ENCODE results near the gene KRT36. TPM values are rescaled to one million over a fixed set of nuclear protein-coding genes. Genes with fewer than 3 reads are reported as not detected.

Gene KRT36
- not detected in 2 replicates for total RNA-seq

GRCh38 chr17:41489531-41489930 is at the start of gene KRT36:
TSS of gene KRT36 (minus strand) at chr17:41489910. CDS start at chr17:41489864, 46 bp downstream.

GRCh38 chr17:41518789-41519449 is 29.2 kb upstream of the KRT36 start, which contains the start of gene KRT15:
TSS of gene KRT15 (minus strand) at chr17:41518890. CDS start at chr17:41518827, 63 bp downstream.

GRCh38 chr17:41505007-41505808 is 15.5 kb upstream of the KRT36 start, which contains the start of gene KRT13:
TSS of gene KRT13 (minus strand) at chr17:41505612. CDS start at chr17:41505550, 62 bp downstream.

DNA sequence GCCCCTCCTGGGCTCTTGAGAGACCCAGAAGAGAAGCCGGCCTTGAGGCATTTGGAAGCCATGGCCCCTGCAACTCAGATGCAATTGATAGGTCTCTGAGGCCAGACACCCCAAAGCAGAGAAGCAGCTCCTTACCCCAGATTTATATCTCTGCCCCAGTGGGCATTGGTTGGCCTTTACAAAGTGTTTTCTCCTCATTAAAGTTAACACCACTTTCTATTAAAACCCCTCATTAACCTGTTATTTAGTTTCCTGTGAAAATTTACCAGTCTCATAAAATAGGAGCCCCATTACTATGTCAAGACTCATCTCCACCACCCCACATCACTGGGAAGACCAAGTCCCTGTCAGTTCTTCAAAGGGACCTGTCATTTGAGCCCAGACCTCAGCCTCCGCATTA is 8.7 kb downstream of the KRT36 start, which contains the start of gene KRT35:
KRT35 (minus strand) TSS at position 116 of the 400 bp plus-strand sequence; CDS start at position 62, 54 bp downstream.

DNA sequence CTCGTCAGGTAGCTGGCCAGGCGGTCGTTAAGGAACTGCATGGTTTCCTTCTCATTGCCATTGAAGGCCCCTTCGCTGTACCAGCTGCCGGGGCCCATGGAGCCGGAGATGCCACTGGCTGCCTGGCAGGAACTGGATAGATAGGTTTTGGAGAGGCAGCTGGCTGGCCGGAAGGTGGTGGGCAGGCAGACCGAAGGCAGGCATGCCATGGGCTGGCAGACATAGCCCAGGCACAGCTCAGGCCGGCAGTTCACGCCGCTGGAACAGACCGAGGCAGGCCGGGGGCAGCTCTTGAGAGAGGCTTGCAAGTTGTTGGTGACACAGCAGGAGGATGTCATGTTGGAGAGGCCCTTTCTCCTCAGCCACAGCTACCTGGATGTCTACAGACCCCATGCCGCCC is 22.7 kb downstream of the KRT36 start, which contains the start of gene KRT32:
KRT32 (minus strand) TSS at position 399 of the 400 bp plus-strand sequence; CDS start at position 338, 61 bp downstream.

GRCh38 chr17:41440531-41441033 is 49.1 kb downstream of the KRT36 start, which contains the start of gene KRT38:
TSS of gene KRT38 (minus strand) at chr17:41440983. CDS start at chr17:41440921, 62 bp downstream.

Other genes starting within 250 kb of the KRT36 start
- not detected in 2 replicates for gene KRTAP9-4, start 240.2 kb downstream of the KRT36 start, total RNA-seq
- gene KRTAP9-9, start 234.5 kb downstream of the KRT36 start, total RNA-seq, result not detected in 2 replicates
- not detected in 2 replicates for gene KRTAP9-6, start 224.5 kb downstream of the KRT36 start, total RNA-seq
- not detected in 2 replicates for gene KRTAP9-7, start 214.2 kb downstream of the KRT36 start, total RNA-seq
- not detected in 2 replicates for gene KRTAP29-1, start 187.1 kb downstream of the KRT36 start, total RNA-seq
- not detected in 2 replicates for gene KRTAP16-1, start 180.6 kb downstream of the KRT36 start, total RNA-seq
- gene KRTAP17-1, start 174.2 kb downstream of the KRT36 start, total RNA-seq, result not detected in 2 replicates
- gene KRT33A, start 139.1 kb downstream of the KRT36 start, total RNA-seq, result not detected in 2 replicates
- 0.47 TPM in 1 of 2 replicates, not detected in the other for gene KRT33B, start 120.1 kb downstream of the KRT36 start, total RNA-seq
- gene KRT34, start 107.6 kb downstream of the KRT36 start, total RNA-seq, result 3.3 and 6.6 TPM in 2 replicates
- 0.23 TPM in 1 of 2 replicates, not detected in the other for gene KRT31, start 92.3 kb downstream of the KRT36 start, total RNA-seq
- gene KRT37, start 65.3 kb downstream of the KRT36 start, total RNA-seq, result not detected in 2 replicates
- not detected in 2 replicates for gene KRT38, start 48.9 kb downstream of the KRT36 start, total RNA-seq
- 0.30 TPM in 1 of 2 replicates, not detected in the other for gene KRT32, start 22.5 kb downstream of the KRT36 start, total RNA-seq
- not detected in 2 replicates for gene KRT35, start 8.8 kb downstream of the KRT36 start, total RNA-seq
- not detected in 2 replicates for gene KRT13, start 15.7 kb upstream of the KRT36 start, total RNA-seq
- 23.0 and 62.9 TPM in 2 replicates for gene KRT15, start 29.0 kb upstream of the KRT36 start, total RNA-seq
- gene KRT19, start 38.4 kb upstream of the KRT36 start, total RNA-seq, result 9.8 and 30.4 TPM in 2 replicates
- gene KRT9, start 82.1 kb upstream of the KRT36 start, total RNA-seq, result 0.23 and 0.61 TPM in 2 replicates
- 10,563 and 10,587 TPM in 2 replicates for gene KRT14, start 97.0 kb upstream of the KRT36 start, total RNA-seq
- 260 and 387 TPM in 2 replicates for gene KRT16, start 122.9 kb upstream of the KRT36 start, total RNA-seq
- gene KRT17, start 134.7 kb upstream of the KRT36 start, total RNA-seq, result 10,873 and 11,761 TPM in 2 replicates
- gene EIF1, start 199.0 kb upstream of the KRT36 start, total RNA-seq, result 117 and 140 TPM in 2 replicates
- not detected in 2 replicates for gene GAST, start 222.4 kb upstream of the KRT36 start, total RNA-seq
- 1.3 and 1.4 TPM in 2 replicates for gene HAP1, start 244.7 kb upstream of the KRT36 start, total RNA-seq